HEK293T (cell line): ENCODE results near the gene CAPN9.

Experiments
- ARNT ChIP-seq: fragments of 450-650 bp; IDR thresholded peaks from 2 replicates; pipeline ENCODE4 v1.6.1; 2017; ENCODE audit warnings: mild to moderate bottlenecking
- BHLHE40 ChIP-seq: fragments of 450-650 bp; IDR thresholded peaks from 2 replicates; pipeline ENCODE4 v1.6.1; 2016; ENCODE audit warnings: mild to moderate bottlenecking, moderate library complexity, borderline replicate concordance
- ELF4 ChIP-seq: fragments of 450-650 bp; IDR thresholded peaks from 2 replicates; pipeline ENCODE4 v1.6.1; 2017; ENCODE audit warnings: antibody characterized with exemption
- FOXA1 ChIP-seq: fragments of 450-650 bp; IDR thresholded peaks from 2 replicates; pipeline ENCODE4 v1.6.1; 2016; ENCODE audit warnings: mild to moderate bottlenecking
- FOXK2 ChIP-seq: fragments of 450-650 bp; IDR thresholded peaks from 2 replicates; pipeline ENCODE4 v1.6.1; 2016; ENCODE audit warnings: mild to moderate bottlenecking
- FOXM1 ChIP-seq: fragments of 450-650 bp; IDR thresholded peaks from 2 replicates; pipeline ENCODE4 v1.6.1; 2017; ENCODE audit warnings: mild to moderate bottlenecking, borderline replicate concordance
- SP1 ChIP-seq: fragments of 450-650 bp; IDR thresholded peaks from 2 replicates; pipeline ENCODE4 v1.6.1; 2017
- SUZ12 ChIP-seq: fragments of 450-650 bp; IDR thresholded peaks from 2 replicates; pipeline ENCODE4 v1.6.1; 2016; ENCODE audit warnings: mild to moderate bottlenecking
- TARDBP ChIP-seq: fragments of 450-650 bp; IDR thresholded peaks from 2 replicates; pipeline ENCODE4 v1.6.1; 2016

DNA sequence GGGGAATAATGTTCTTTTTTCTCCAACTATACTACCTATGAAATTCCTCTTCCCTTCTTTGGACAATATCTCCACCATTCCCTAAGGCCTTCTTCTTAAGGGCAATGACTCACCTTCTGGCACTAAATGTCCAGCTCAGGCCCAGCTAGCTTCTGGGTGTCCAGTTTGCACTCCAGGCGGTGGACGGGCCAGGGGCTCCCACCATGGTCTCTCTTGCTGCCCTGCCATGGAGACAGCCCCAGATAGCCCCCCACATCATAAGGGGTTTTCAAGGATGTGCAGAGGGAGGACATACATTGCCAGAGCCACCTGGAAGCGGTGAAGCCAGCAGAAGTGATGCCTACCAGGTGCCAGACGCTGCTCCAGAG is 77.3 kb downstream of the CAPN9 start:
- TF ChIP-seq SUZ12 (no peak), FOXM1 (no peak), BHLHE40 (no peak), TARDBP (no peak), FOXA1 (no peak), ELF4 (no peak), FOXK2 (no peak), SP1 (no peak), ARNT (no peak)
